Transverse colon (tissue), 4 donors: ENCODE measurements around the gene ZFAND2A. TPM values are rescaled to one million over a fixed set of nuclear protein-coding genes. Genes with fewer than 3 reads are reported as not detected.
"Not testable (repeated sequence)": the region's sequence is repeated elsewhere in the genome, so short reads cannot be mapped to it uniquely, and the experiment has no call there.

Source experiments
- DNase-seq: peaks from one replicate; pipeline ENCODE4 v3.0.0-alpha.2; 2019
- H3K27ac ChIP-seq, 4 donors: fragments of 200-600 bp; sonication (generic); 2 replicates each; pipeline ENCODE4 v1.5.1; 2016 to 2018; ENCODE audit warnings: inconsistent platforms in 4 of 4
- H3K27me3 ChIP-seq: fragments of 200-600 bp; sonication (generic); 2 replicates; pipeline ENCODE4 v1.5.1; 2017; ENCODE audit warnings: inconsistent platforms
- H3K36me3 ChIP-seq, 4 donors: fragments of 200-600 bp; sonication (generic); 2 replicates each; pipeline ENCODE4 v1.5.1; 2017 to 2019; ENCODE audit warnings: inconsistent platforms in 4 of 4
- H3K4me1 ChIP-seq, 4 donors: fragments of 200-600 bp; sonication (generic); 2 replicates each; pipeline ENCODE4 v1.5.1; 2017 to 2020; ENCODE audit warnings: inconsistent platforms in 4 of 4
- H3K4me3 ChIP-seq, 4 donors: fragments of 200-600 bp; sonication (generic); 1 replicate in 1 of 4; 2 replicates in 3 of 4; pipeline versions ENCODE4 v1.5.1 to v1.6.1; 2017 to 2019; ENCODE audit warnings: inconsistent platforms in 4 of 4
- H3K9me3 ChIP-seq, 2 donors: fragments of 200-600 bp; sonication (generic); 2 replicates each; pipeline ENCODE4 v1.5.1; 2017 to 2019; ENCODE audit warnings: inconsistent platforms in 2 of 2
- CTCF ChIP-seq, 5 experiments: fragments of 200-600 bp in 3 of 5; fragments of 450-650 bp in 2 of 5; sonication (generic) in 3 of 5; IDR thresholded peaks; 1 replicate in 2 of 5; 2 replicates in 3 of 5; pipeline ENCODE4 v1.5.1; 2016 to 2017; ENCODE audit warnings: antibody characterized with exemption in 5 of 5, inconsistent platforms in 3 of 5, mild to moderate bottlenecking in 2 of 5, moderate library complexity in 1 of 5
- EP300 ChIP-seq: sonication (generic); formaldehyde crosslinking; IDR thresholded peaks from one replicate; pipeline ENCODE4 v1.6.1; 2017; ENCODE audit warnings: antibody characterized with exemption, low read depth
- POLR2A ChIP-seq: fragments of 450-650 bp; IDR thresholded peaks from one replicate; pipeline ENCODE4 v1.6.1; 2016; ENCODE audit warnings: antibody characterized with exemption, mild to moderate bottlenecking, moderate library complexity
- POLR2AphosphoS5 ChIP-seq, 3 donors: sonication (generic); formaldehyde crosslinking; IDR thresholded peaks; one replicate each; pipeline ENCODE4 v1.6.1; 2016; ENCODE audit warnings: antibody characterized with exemption in 3 of 3
- WGBS, 2 donors: methylation state at CpG; one replicate each; pipeline ENCODE4 v1.1.5; 2018; ENCODE audit warnings: low coverage in 1 of 2; 5-methylcytosine and 5-hydroxymethylcytosine counted together
- in situ Hi-C, 4 donors: fragments of 200-750 bp; cut with MboI; loops; one replicate each; pipeline versions ENCODE4 v1.15.0 to v1.15.1; 2017; ENCODE audit warnings: low sequenced_read_pairs in 3 of 4, low pct_ligation_motif_present in 1 of 4, low pct_unique_long_range_greater_than_20kb in 1 of 4
- intact Hi-C: fragments of 100-400 bp; cut with DNase I; formaldehyde crosslinking; loops from one replicate; pipeline ENCODE4 v1.15.1; 2023; ENCODE audit warnings: low total_unique reads
- total RNA-seq, 4 donors: library from RNA; depleted of rRNA; stranded (reverse); fragments of >200 nt; gene quantifications; one replicate each; pipeline ENCODE4 v1.1.0, GENCODE V29; 2016

Gene ZFAND2A
- total RNA-seq, 4 donors from 2014 or later: 33.3 to 124 (median 53.1) TPM

- Histone ChIP-seq H3K4me1 (peaks cover 6 to 20% (median 10%) of the 10 kb centered on the region in 4 donors), H3K4me3 (no peak overlapping the region), H3K27ac (no peak overlapping the region), H3K36me3 (no peaks in the 10 kb centered on the region), H3K9me3 (no peaks in the 10 kb centered on the region), H3K27me3 (no peaks in the 10 kb centered on the region)
- intact Hi-C loops (loop anchor here (10.0 kb wide), 1 partner anchor 89 kb away; the partner anchor contains the start of gene GPER1), in situ Hi-C loops (loop anchor here in 2 of 4 donors (25.0 kb wide), 1 partner anchor 187 kb away; the partner anchor contains the start of genes COX19 (in 2 of the 2) and CYP2W1 (in 2 of the 2))
- no peak for DNase-seq
- 86% methylated on average over 11 of the region's 11 CpGs; no CpG with 5 or more reads in 1 of the 2 donors for WGBS, 2 donors
- TF ChIP-seq CTCF (IDR thresholded peaks at IDR 0.05) (no peak), POLR2A (no peak), POLR2AphosphoS5 (IDR thresholded peaks at IDR 0.05) (no peak), EP300 (no peak)
Measured at GRCh38 chr7:1174002-1174401, 14.0 kb upstream of the ZFAND2A start.

GRCh38 chr7:1172666-1173523, 12.9 kb upstream of the ZFAND2A start:
- in situ Hi-C loops: loop anchor here in 2 of 4 donors (25.0 kb wide), 1 partner anchor 186 kb away; the partner anchor contains the start of genes COX19 (in 2 of the 2) and CYP2W1 (in 2 of the 2)
- DNase-seq: no peak
- TF ChIP-seq POLR2A: no peak
- no peak for TF ChIP-seq CTCF (IDR thresholded peaks at IDR 0.05)
- TF ChIP-seq EP300: no peak
- TF ChIP-seq POLR2AphosphoS5 (IDR thresholded peaks at IDR 0.05): no peak
- Histone ChIP-seq H3K4me1 (peaks cover 6 to 21% (median 10%) of the 10 kb centered on the region in 4 donors), H3K27me3 (no peaks in the 10 kb centered on the region), H3K9me3 (no peaks in the 10 kb centered on the region), H3K27ac (no peak overlapping the region), H3K36me3 (no peaks in the 10 kb centered on the region), H3K4me3 (no peak overlapping the region)
- 89% methylated on average over 27 of the region's 27 CpGs; no CpG with 5 or more reads in 1 of the 2 donors for WGBS, 2 donors
- intact Hi-C loops: loop anchor here (10.0 kb wide), 1 partner anchor 88 kb away; the partner anchor contains the start of gene GPER1

GRCh38 chr7:1171516-1171915, 11.5 kb upstream of the ZFAND2A start:
- not testable (repeated sequence) for DNase-seq, H3K27me3 ChIP-seq, H3K9me3 ChIP-seq, H3K36me3 ChIP-seq, H3K27ac ChIP-seq, H3K4me3 ChIP-seq
- peaks cover 4 to 16% (median 7%) of the 10 kb centered on the region in 4 donors for H3K4me1 ChIP-seq
- 42 to 66% methylated on average over 3 to 7 of the region's 7 CpGs for WGBS, 2 donors
- intact Hi-C loops: loop anchor here (10.0 kb wide), 1 partner anchor 87 kb away; the partner anchor contains the start of gene GPER1
- in situ Hi-C loops: loop anchor here in 2 of 4 donors (25.0 kb wide), 1 partner anchor 184 kb away; the partner anchor contains the start of genes COX19 (in 2 of the 2) and CYP2W1 (in 2 of the 2)

GRCh38 chr7:1170741-1171501, 10.9 kb upstream of the ZFAND2A start:
- H3K36me3 ChIP-seq: no peaks in the 10 kb centered on the region
- 78% methylated on average over 26 of the region's 26 CpGs; no CpG with 5 or more reads in 1 of the 2 donors for WGBS, 2 donors
- intact Hi-C loops: loop anchor here (10.0 kb wide), 1 partner anchor 86 kb away; the partner anchor contains the start of gene GPER1
- H3K27me3 ChIP-seq: no peaks in the 10 kb centered on the region
- TF ChIP-seq POLR2AphosphoS5 (IDR thresholded peaks at IDR 0.05): no peak
- no peak for TF ChIP-seq CTCF (IDR thresholded peaks at IDR 0.05)
- no peak for TF ChIP-seq POLR2A
- TF ChIP-seq EP300: no peak
- no peak overlapping the region for H3K4me3 ChIP-seq
- in situ Hi-C loops: loop anchor here in 2 of 4 donors (25.0 kb wide), 1 partner anchor 184 kb away; the partner anchor contains the start of genes COX19 (in 2 of the 2) and CYP2W1 (in 2 of the 2)
- no peak for DNase-seq
- peaks cover 0 to 10% (median 3%) of the 10 kb centered on the region in 4 donors for H3K4me1 ChIP-seq
- H3K9me3 ChIP-seq: no peaks in the 10 kb centered on the region
- H3K27ac ChIP-seq: no peak overlapping the region
